Tibial nerve (tissue), 4 donors: ENCODE data around the gene IMPACT. TPM values are rescaled to one million over a fixed set of nuclear protein-coding genes. Genes with fewer than 3 reads are reported as not detected.

ENCODE experiments used
- DNase-seq, 2 donors: peaks; one replicate each; pipeline ENCODE4 v3.0.0-alpha.2; 2019; ENCODE audit warnings: low spot score in 2 of 2
- H3K27ac ChIP-seq, 4 donors: fragments of 200-600 bp; sonication (generic) in 3 of 4; one replicate each; pipeline ENCODE4 v1.5.1; 2017 to 2019; ENCODE audit warnings: mild to moderate bottlenecking in 1 of 4
- H3K27me3 ChIP-seq, 2 donors: fragments of 200-600 bp; sonication (generic) in 1 of 2; one replicate each; pipeline versions ENCODE4 v1.5.1 to v1.6.0; 2017 to 2019
- H3K36me3 ChIP-seq, 3 donors: fragments of 200-600 bp; sonication (generic); one replicate each; pipeline ENCODE4 v1.5.1; 2018 to 2019
- H3K4me1 ChIP-seq, 4 donors: fragments of 200-600 bp; sonication (generic) in 3 of 4; one replicate each; pipeline ENCODE4 v1.5.1; 2017 to 2019
- H3K4me3 ChIP-seq, 4 donors: fragments of 200-600 bp; sonication (generic) in 3 of 4; one replicate each; pipeline ENCODE4 v1.5.1; 2017 to 2019; ENCODE audit warnings: mild to moderate bottlenecking in 1 of 4, moderate library complexity in 1 of 4
- H3K9me3 ChIP-seq, 4 donors: fragments of 200-600 bp; sonication (generic) in 3 of 4; one replicate each; pipeline ENCODE4 v1.5.1; 2017 to 2019
- EP300 ChIP-seq, 2 donors: sonication (generic); formaldehyde crosslinking; IDR thresholded peaks; one replicate each; pipeline ENCODE4 v1.6.1; 2017; ENCODE audit warnings: antibody characterized with exemption in 2 of 2, mild to moderate bottlenecking in 1 of 2
- POLR2A ChIP-seq, 2 donors: fragments of 450-650 bp; IDR thresholded peaks; one replicate each; pipeline ENCODE4 v1.6.1; 2017; ENCODE audit warnings: antibody characterized with exemption in 2 of 2, mild to moderate bottlenecking in 2 of 2, moderate library complexity in 2 of 2
- WGBS, 2 donors: methylation state at CpG; one replicate each; pipeline ENCODE4 v1.1.5; 2018; 5-methylcytosine and 5-hydroxymethylcytosine counted together
- total RNA-seq, 4 donors: library from RNA; depleted of rRNA; stranded (reverse); fragments of >200 nt; gene quantifications; one replicate each; pipeline ENCODE4 v1.1.0, GENCODE V29; 2016
- TF ChIP-seq, protein P1 (sequence below), 5 experiments: fragments of 200-600 bp in 3 of 5; fragments of 450-650 bp in 2 of 5; sonication (generic) in 3 of 5; IDR thresholded peaks; one replicate each; pipeline ENCODE4 v1.5.1; 2016 to 2019; ENCODE audit warnings: antibody characterized with exemption in 5 of 5, mild to moderate bottlenecking in 3 of 5, moderate library complexity in 2 of 5

Gene IMPACT
- total RNA-seq, 4 donors from 2014 or later, result 18.6 to 30.2 (median 21.7) TPM

DNA sequence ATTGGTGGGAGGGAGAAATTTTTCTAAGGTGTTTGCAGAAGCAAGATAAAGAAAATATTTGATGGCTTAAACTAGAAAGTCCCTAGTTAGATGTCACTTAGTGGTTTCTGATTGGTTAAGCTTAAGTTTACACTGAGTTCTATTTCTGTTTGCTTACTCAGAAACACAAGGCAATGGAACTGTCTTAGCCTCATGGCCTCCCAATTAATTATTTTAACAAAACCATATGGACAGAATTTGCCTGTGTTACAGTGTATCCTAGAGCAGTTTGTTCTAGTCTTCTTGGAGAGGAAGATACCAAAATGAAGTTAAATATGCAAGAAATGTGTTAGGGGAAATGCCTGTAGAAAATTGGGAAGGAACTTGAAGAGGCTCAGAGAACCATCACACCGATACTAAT is 4.6 kb upstream of the IMPACT start:
- H3K9me3 ChIP-seq, result no peaks in the 10 kb centered on the region
- H3K27me3 ChIP-seq, result peaks cover 0 to 74% of the 10 kb centered on the region in 2 donors
- no peak overlapping the region for H3K27ac ChIP-seq
- WGBS, 2 donors, result 77 to 90% methylated on average over 1 of the region's 1 CpG
- H3K4me3 ChIP-seq, result no peak overlapping the region
- no peaks in the 10 kb centered on the region for H3K36me3 ChIP-seq
- H3K4me1 ChIP-seq, result no peaks in the 10 kb centered on the region
- no peak for DNase-seq
- TF ChIP-seq, protein P1, sequence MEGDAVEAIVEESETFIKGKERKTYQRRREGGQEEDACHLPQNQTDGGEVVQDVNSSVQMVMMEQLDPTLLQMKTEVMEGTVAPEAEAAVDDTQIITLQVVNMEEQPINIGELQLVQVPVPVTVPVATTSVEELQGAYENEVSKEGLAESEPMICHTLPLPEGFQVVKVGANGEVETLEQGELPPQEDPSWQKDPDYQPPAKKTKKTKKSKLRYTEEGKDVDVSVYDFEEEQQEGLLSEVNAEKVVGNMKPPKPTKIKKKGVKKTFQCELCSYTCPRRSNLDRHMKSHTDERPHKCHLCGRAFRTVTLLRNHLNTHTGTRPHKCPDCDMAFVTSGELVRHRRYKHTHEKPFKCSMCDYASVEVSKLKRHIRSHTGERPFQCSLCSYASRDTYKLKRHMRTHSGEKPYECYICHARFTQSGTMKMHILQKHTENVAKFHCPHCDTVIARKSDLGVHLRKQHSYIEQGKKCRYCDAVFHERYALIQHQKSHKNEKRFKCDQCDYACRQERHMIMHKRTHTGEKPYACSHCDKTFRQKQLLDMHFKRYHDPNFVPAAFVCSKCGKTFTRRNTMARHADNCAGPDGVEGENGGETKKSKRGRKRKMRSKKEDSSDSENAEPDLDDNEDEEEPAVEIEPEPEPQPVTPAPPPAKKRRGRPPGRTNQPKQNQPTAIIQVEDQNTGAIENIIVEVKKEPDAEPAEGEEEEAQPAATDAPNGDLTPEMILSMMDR (IDR thresholded peaks at IDR 0.05), result no peak
- TF ChIP-seq EP300 (IDR thresholded peaks at IDR 0.05) (no peak), POLR2A (IDR thresholded peaks at IDR 0.05) (no peak)

DNA sequence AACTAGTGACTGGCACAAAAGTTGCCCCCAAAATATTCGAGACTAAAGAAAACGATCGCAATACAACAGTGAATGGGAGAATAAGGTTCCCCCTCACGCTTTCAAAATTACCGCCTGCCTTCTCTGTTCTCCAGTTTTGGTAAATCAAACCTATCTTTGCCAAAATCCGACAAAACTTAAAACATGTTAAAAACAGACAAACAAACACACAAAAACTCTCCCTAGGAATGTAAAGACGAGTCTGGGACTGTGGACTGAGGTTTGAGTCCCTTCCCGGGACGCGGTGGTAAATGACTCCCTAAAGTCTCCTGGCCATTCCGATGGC is 435 bp upstream of the IMPACT start:
- DNase-seq, result no peak
- WGBS, 2 donors, result 28 to 30% methylated on average over 11 of the region's 11 CpGs
- H3K9me3 ChIP-seq, result no peaks in the 10 kb centered on the region
- H3K4me3 ChIP-seq, result peak overlapping the region; percentile 66 to 85 (median 78)
- peaks cover 0 to 14% (median 6%) of the 10 kb centered on the region in 4 donors for H3K4me1 ChIP-seq
- H3K36me3 ChIP-seq, result peaks cover 0 to 13% (median 0%) of the 10 kb centered on the region in 3 donors
- peak overlapping the region in 3 of 4 donors; percentile 72 to 86 (median 79) for H3K27ac ChIP-seq
- H3K27me3 ChIP-seq, result peaks cover 0 to 34% of the 10 kb centered on the region in 2 donors
- TF ChIP-seq EP300 (IDR thresholded peaks at IDR 0.05) (no peak), POLR2A (IDR thresholded peaks at IDR 0.05) (no peak)
- TF ChIP-seq, protein P1 (IDR thresholded peaks at IDR 0.05), result no peak

- Histone ChIP-seq H3K36me3 (peaks cover 0 to 26% (median 0%) of the 10 kb centered on the region in 3 donors), H3K27me3 (peaks cover 0 to 22% of the 10 kb centered on the region in 2 donors), H3K9me3 (no peaks in the 10 kb centered on the region), H3K4me1 (peaks cover 0 to 14% (median 6%) of the 10 kb centered on the region in 4 donors), H3K4me3 (peak overlapping the region in 2 of 4 donors; percentile 76 to 79), H3K27ac (no peak overlapping the region)
- WGBS, 2 donors, result 42 to 47% methylated on average over 3 of the region's 3 CpGs
- TF ChIP-seq EP300 (IDR thresholded peaks at IDR 0.05), result no peak
- no peak for TF ChIP-seq POLR2A (IDR thresholded peaks at IDR 0.05)
- TF ChIP-seq, protein P1 (IDR thresholded peaks at IDR 0.05), result no peak
- DNase-seq, result no peak
Measured at GRCh38 chr18:24427484-24427883, 1.0 kb downstream of the IMPACT start.

- H3K9me3 ChIP-seq, result no peaks in the 10 kb centered on the region
- H3K4me1 ChIP-seq, result peaks cover 0 to 14% (median 6%) of the 10 kb centered on the region in 4 donors
- no peak overlapping the region for H3K27ac ChIP-seq
- WGBS, 2 donors, result 84 to 95% methylated on average over 3 of the region's 3 CpGs
- TF ChIP-seq, protein P1 (IDR thresholded peaks at IDR 0.05), result peak in 1 of 5 experiments; percentile 4
- TF ChIP-seq EP300 (IDR thresholded peaks at IDR 0.05), result no peak
- TF ChIP-seq POLR2A (IDR thresholded peaks at IDR 0.05), result no peak
- no peak for DNase-seq
- H3K36me3 ChIP-seq, result peaks cover 0 to 35% (median 0%) of the 10 kb centered on the region in 3 donors
- no peak overlapping the region for H3K4me3 ChIP-seq
- H3K27me3 ChIP-seq, result peaks cover 0 to 15% of the 10 kb centered on the region in 2 donors
Measured at GRCh38 chr18:24428709-24429108, 2.2 kb downstream of the IMPACT start.

DNA sequence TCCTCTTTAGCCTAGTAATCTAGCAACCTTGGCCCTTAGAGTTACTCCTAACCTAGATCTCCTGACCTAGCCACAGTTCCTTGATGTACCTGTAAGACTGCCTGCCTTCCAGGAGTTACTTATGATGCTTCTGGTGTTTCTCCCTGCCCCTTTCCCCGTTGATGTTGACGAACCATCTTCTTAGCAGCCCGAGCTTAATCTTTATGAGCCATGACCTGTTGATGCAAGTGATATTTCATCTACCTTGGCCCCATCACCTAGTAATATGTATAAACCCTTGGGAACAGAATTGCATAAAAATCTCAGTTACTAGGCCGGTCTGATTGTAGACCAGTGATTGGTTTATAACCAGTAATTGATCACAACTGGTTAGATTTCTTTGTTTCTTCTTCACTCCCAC is 2.7 kb downstream of the IMPACT start:
- Histone ChIP-seq H3K9me3 (no peaks in the 10 kb centered on the region), H3K27me3 (peaks cover 0 to 10% of the 10 kb centered on the region in 2 donors), H3K36me3 (peaks cover 0 to 40% (median 0%) of the 10 kb centered on the region in 3 donors), H3K27ac (no peak overlapping the region), H3K4me1 (peaks cover 0 to 14% (median 6%) of the 10 kb centered on the region in 4 donors), H3K4me3 (no peak overlapping the region)
- TF ChIP-seq, protein P1 (IDR thresholded peaks at IDR 0.05), result no peak
- TF ChIP-seq POLR2A (IDR thresholded peaks at IDR 0.05) (no peak), EP300 (IDR thresholded peaks at IDR 0.05) (no peak)
- 89 to 95% methylated on average over 4 of the region's 4 CpGs for WGBS, 2 donors
- DNase-seq, result no peak
